Fibroblast of pulmonary artery (primary cell): ENCODE data around the gene EFCAB7.

Experiments used
- DNase-seq: peaks from one replicate; pipeline ENCODE4 v3.0.0-alpha.2; 2010; ENCODE audit warnings: low read depth
- H3K4me3 ChIP-seq: replicated peaks from 2 replicates; pipeline ENCODE4 v1.5.1; 2011; ENCODE audit warnings: low read depth, mild to moderate bottlenecking, control low read depth, low read length, moderate library complexity
- CTCF ChIP-seq: IDR thresholded peaks from 2 replicates; pipeline ENCODE4 v1.5.1; 2011; ENCODE audit warnings: mild to moderate bottlenecking, control low read depth, low read length, inconsistent platforms; ENCODE audit errors: missing control alignments

The EFCAB7 gene

DNA sequence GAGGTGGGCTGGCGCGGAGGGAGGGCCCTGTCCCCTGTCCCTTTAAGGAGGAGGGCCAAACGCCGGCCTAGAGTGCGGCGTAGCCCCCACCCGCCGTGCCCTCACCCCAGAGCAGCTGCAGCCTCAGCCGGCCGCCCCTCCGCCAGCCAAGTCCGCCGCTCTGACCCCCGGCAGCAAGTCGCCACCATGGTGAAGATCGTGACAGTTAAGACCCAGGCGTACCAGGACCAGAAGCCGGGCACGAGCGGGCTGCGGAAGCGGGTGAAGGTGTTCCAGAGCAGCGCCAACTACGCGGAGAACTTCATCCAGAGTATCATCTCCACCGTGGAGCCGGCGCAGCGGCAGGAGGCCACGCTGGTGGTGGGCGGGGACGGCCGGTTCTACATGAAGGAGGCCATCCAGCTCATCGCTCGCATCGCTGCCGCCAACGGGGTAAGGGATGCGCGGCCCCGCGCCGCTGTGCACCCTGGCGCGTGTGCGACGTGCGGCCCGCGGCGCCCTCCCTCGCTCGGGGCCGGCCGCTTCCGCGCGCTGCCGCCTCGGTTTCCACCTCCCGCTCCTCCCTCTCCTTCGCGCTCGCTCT, 70.1 kb downstream of the EFCAB7 start, which contains the start of gene PGM1:
PGM1 (plus strand) TSS at position 109 of the 583 bp plus-strand sequence; CDS start at position 187, 78 bp downstream.
- H3K4me3 ChIP-seq: peak within 1 kb of the TSS; percentile 76
- no peak for TF ChIP-seq CTCF
- DNase-seq: peak; percentile 73

DNA sequence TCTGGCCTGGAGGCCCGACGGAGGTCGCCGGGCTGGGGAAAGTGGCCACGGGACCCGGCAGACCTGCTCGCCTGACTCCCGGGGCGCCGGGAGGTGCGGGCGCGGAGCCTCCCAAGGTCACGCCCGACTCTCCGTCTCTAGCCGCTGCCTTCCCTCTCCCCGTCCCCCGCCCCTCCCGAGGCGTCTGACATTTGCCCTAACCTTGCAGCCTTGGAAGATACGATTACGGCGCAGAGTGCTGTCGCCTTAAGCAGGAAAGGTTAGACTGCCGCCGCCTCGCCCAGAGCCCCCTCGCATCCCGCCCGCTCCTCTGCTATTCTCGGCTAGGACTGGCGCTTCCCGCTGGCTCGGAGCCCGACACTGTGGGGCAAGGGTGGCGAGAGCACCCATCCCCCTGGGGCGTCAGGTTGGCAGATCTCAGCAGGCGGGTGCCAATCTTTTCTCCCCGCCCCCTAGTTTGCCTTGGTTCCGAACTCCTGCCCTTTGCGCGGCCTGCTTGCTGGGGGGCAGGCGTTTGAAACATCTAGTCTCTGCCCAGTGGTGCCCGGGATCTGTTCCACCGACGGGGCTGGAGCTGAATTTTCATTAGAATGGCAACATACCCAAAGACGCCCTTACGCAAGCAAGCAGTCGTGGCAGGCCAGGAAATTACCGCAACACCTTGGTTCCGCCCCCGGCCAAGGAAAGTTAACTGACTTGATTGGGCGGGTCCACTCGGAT, 70.7 kb downstream of the EFCAB7 start:
- TF ChIP-seq CTCF: no peak
- peak; percentile 63 for DNase-seq
- H3K4me3 ChIP-seq: peak overlapping the region; percentile 76

DNA sequence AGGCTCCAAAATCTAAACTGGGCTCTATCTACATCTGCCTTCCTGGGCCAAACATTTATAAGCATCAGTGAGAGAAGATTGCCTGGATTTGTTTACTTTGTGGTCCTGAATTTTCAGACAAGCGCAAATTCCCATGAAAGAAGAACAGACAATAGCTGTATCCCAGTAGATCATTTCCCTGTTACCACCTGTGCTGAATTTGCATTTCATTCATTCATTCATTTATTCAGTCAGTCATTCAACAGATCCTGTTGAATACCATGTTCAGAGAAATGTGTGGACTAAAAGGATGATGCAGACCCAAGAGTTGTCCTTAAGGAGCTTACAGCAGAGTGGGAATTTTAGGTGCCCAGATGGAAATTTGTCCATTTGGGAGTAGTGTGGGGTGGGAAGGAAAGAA, 72.1 kb downstream of the EFCAB7 start:
- TF ChIP-seq CTCF: no peak
- no peak for DNase-seq
- no peak overlapping the region for H3K4me3 ChIP-seq

- no peak overlapping the region for H3K4me3 ChIP-seq
- no peak for DNase-seq
- TF ChIP-seq CTCF: no peak
Observed at GRCh38 chr1:63599799-63600198, 76.5 kb downstream of the EFCAB7 start.

DNA sequence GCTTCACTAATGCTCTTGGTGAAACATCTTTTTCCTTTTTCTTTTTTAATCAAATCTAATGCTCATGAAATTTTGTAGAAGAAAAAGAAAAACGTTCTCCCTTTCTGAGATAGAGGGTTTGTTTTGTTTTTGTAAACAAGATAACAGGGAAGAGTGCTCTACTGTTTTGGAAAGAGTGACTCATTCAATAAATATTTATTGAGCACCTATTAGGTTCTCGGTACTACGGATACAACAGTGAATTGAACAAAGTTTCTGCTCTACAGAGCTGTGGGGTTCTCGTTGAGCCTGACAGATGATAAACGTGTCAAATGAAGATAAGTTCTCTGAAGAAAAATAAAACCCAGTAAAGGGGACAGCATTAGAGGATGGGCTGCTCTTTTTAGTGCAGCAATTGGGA, 76.9 kb downstream of the EFCAB7 start:
- no peak overlapping the region for H3K4me3 ChIP-seq
- no peak for DNase-seq
- TF ChIP-seq CTCF: no peak

DNA sequence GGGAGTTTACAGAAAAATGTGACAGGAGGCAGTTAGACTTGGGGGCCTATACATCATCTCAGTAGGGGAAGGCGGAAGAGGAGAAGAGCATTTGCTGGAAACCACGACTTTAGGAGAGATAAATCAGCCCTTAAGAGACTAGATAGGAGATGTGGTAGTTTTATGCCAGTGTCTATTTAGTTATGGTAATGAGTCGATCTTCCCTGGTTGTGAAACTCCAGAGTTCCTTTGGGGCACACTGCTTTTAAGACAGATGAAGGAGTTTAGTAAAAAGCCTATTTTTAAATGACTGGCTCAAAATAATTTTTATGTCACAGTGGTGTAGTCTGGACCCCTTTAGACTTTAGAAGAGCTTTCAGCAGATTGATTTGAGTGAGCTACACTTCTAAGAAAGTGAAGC, 77.7 kb downstream of the EFCAB7 start:
- H3K4me3 ChIP-seq: no peak overlapping the region
- TF ChIP-seq CTCF: no peak
- DNase-seq: no peak

DNA sequence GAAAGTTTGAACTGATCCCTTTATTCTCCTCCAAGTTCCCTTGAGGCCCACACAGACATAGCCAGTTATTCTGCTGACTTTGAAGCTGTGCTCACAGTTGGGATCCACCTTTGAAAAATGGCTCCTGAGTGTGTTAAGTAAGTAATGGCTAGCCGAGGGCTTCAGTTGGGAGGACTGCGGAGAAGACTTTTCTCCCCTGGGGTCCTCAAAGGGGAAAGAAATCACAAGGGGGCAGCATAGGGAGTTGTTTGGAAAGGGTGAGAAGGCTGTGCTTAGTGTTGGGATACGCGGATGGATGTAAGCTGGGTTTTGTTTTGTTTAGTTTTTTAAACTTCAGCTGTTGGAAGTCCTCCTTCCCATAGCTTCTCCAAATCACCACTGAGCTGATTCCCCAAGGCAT, 78.1 kb downstream of the EFCAB7 start:
- no peak for DNase-seq
- TF ChIP-seq CTCF: no peak
- H3K4me3 ChIP-seq: no peak overlapping the region
